Small intestine (tissue), 7 donors: ENCODE measurements around the gene POLD3. TPM values are rescaled to one million over a fixed set of nuclear protein-coding genes. Genes with fewer than 3 reads are reported as not detected.
"Not testable (repeated sequence)": the region's sequence is repeated elsewhere in the genome, so short reads cannot be mapped to it uniquely, and the experiment has no call there.

Experiments used
- DNase-seq, 2 donors: peaks; one replicate each; pipeline versions ENCODE4 v3.0.0 to v3.0.0-alpha.2; 2013
- FAIRE-seq: peaks from 2 replicates; lab custom pipeline; 2012; peaks lifted over from hg19 to GRCh38; lab: Jason Lieb, UNC
- H3K27ac ChIP-seq, 3 donors: one replicate each; pipeline ENCODE4 v1.5.1; 2013; ENCODE audit warnings: low read length in 2 of 3, mild to moderate bottlenecking in 2 of 3, control low read depth in 1 of 3, inconsistent platforms in 1 of 3, low read depth in 1 of 3, moderate library complexity in 1 of 3
- H3K27me3 ChIP-seq, 3 donors: one replicate each; pipeline ENCODE4 v1.6.1; 2013; ENCODE audit warnings: low read length in 3 of 3, inconsistent platforms in 1 of 3; ENCODE audit not compliant: control insufficient read depth in 3 of 3, insufficient read depth in 3 of 3
- H3K36me3 ChIP-seq, 3 donors: one replicate each; pipeline ENCODE4 v1.6.1; 2013; ENCODE audit warnings: low read length in 3 of 3, inconsistent platforms in 1 of 3, low read depth in 1 of 3, mild to moderate bottlenecking in 1 of 3, moderate library complexity in 1 of 3; ENCODE audit not compliant: control insufficient read depth in 3 of 3, insufficient read depth in 2 of 3
- H3K4me1 ChIP-seq, 3 donors: one replicate each; pipeline ENCODE4 v1.6.1; 2013; ENCODE audit warnings: low read length in 2 of 3, inconsistent platforms in 1 of 3, low read depth in 1 of 3, mild to moderate bottlenecking in 1 of 3, moderate library complexity in 1 of 3; ENCODE audit not compliant: control insufficient read depth in 3 of 3, insufficient read depth in 2 of 3
- H3K4me3 ChIP-seq, 3 donors: one replicate each; pipeline ENCODE4 v1.5.1; 2013; ENCODE audit warnings: low read length in 3 of 3, control low read depth in 1 of 3, inconsistent platforms in 1 of 3, low read depth in 1 of 3, mild to moderate bottlenecking in 1 of 3, moderate library complexity in 1 of 3
- H3K9me3 ChIP-seq, 2 donors: one replicate each; pipeline ENCODE4 v1.6.1; 2013; ENCODE audit warnings: low read depth in 1 of 2, low read length in 1 of 2; ENCODE audit not compliant: control insufficient read depth in 2 of 2, insufficient read depth in 1 of 2
- WGBS, 3 donors: extraction: QIAGEN DNeasy Blood & Tissue Kit; methylation state at CpG; one replicate each; pipeline ENCODE4 v1.1.7; 2013; 5-methylcytosine and 5-hydroxymethylcytosine counted together
- polyA plus RNA-seq, 4 donors: library from polyadenylated mRNA; stranded (reverse) in 3 of 4; unstranded in 1 of 4; fragments of 200-250 nt in 3 of 4; fragments of 120-200 nt in 1 of 4; gene quantifications; one replicate each; pipeline versions ENCODE4 v1.2.1 to v1.2.3, GENCODE V29; 2013
- donor health status: healthy with polysubstance abuse.
- donor health status: control.
- donor health status: control.
- donor health status: Bipolar disorder and iron deficiency.
- donor health status: healthy.

Gene POLD3
- polyA plus RNA-seq, 4 donors: 11.1 to 25.9 (median 14.1) TPM

DNA sequence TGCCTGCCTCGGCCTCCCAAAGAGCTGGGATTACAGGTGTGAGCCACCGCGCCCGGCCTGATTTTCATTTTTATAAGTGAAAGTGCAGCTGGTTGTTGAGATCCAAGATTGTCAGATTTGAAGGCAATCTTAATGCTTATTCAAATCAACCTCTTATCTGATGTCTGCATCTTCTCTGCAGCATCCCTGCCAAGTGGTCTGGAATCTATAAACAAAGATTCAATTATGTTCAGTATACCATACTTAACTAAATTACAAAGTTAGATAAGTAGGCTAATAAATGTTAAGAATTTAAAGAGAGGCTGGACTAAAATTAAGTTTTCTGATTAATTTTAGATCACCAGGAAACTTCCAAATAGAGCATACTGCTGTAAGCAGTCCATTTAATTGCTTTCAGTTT, 53.8 kb downstream of the POLD3 start:
- WGBS, 3 donors: 90 to 95% (median 94%) methylated on average over 4 of the region's 4 CpGs

DNA sequence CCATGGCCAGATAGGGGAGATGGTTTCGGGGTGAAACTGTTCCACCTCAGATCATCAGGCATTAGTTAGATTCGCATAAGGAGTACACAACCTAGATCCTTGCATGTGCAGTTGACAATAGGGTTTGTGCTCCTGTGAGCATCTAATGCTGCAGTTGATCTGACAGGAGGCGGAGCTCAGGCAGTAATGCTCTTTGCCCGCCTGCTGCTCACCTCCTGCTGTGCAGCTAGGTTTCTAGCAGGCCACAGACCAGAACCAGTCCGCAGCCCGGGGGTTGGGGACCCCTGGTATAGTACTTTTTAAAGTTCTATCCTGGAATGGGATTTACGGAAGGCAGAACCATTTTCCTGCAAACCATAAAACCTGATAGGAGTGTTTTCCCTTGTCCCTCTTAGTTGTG, 54.6 kb downstream of the POLD3 start:
- 96 to 98% (median 96%) methylated on average over 7 of the region's 7 CpGs for WGBS, 3 donors
- Histone ChIP-seq H3K4me1 (peaks cover 0 to 3% (median 0%) of the 10 kb centered on the region in 3 donors), H3K36me3 (peaks cover 3 to 7% (median 5%) of the 10 kb centered on the region in 3 donors), H3K27ac (no peak overlapping the region), H3K4me3 (no peak overlapping the region), H3K9me3 (no peaks in the 10 kb centered on the region), H3K27me3 (no peaks in the 10 kb centered on the region)
- no peak for FAIRE-seq
- DNase-seq: no peak

More for the DNA sequence above, 53.8 kb downstream of the POLD3 start:
- no peak for DNase-seq
- Histone ChIP-seq H3K4me3 (no peak overlapping the region), H3K27ac (no peak overlapping the region), H3K4me1 (peaks cover 0 to 3% (median 0%) of the 10 kb centered on the region in 3 donors), H3K27me3 (no peaks in the 10 kb centered on the region), H3K9me3 (no peaks in the 10 kb centered on the region), H3K36me3 (peaks cover 4 to 10% (median 6%) of the 10 kb centered on the region in 3 donors)
- FAIRE-seq: no peak

DNA sequence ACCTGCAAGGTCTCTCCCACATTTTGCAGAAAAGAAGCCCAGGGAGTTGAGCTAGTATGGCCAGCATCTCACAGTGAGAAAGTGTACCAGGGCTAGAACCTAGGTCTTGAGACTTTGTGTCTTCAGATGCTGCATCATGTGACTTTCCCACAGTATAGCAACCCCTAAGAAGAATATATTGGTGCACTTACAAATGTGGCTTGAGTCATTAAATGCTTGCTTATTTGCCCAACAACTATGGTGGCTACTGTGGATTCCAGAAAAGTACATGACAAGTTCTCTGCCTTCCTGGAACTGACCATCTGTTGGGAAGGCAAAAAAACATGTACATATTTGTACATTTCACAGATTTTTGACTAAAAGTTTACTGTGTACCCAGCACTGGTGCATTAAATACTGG, 55.0 kb downstream of the POLD3 start:
- peaks cover 3 to 7% (median 5%) of the 10 kb centered on the region in 3 donors for H3K36me3 ChIP-seq
- H3K27me3 ChIP-seq: no peaks in the 10 kb centered on the region
- no peak overlapping the region for H3K27ac ChIP-seq
- H3K4me3 ChIP-seq: no peak overlapping the region
- FAIRE-seq (no peak), DNase-seq (no peak)
- H3K4me1 ChIP-seq: peaks cover 0 to 3% (median 0%) of the 10 kb centered on the region in 3 donors
- no peaks in the 10 kb centered on the region for H3K9me3 ChIP-seq

DNA sequence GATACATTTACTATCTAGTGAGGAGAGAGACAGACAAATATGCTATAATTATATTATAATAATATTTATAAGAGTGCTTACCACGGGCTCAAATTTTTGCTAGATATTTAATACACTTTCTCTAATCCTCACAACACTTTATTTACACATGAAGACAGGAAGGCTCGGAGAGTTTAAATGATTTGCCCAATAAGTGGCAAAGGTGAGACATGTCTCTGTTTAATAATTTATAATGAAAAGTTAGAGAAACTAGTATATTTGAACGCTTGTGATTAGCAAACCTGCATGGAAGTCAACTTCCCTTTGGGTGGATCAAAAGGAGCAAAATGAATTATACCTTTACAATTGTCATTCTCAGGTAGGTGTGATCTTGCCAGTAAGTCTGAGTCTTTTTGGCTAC, 55.4 kb downstream of the POLD3 start:
- Histone ChIP-seq H3K36me3 (peaks cover 3 to 7% (median 7%) of the 10 kb centered on the region in 3 donors), H3K27ac (no peak overlapping the region), H3K4me3 (no peak overlapping the region), H3K4me1 (peaks cover 0 to 3% (median 0%) of the 10 kb centered on the region in 3 donors), H3K9me3 (no peaks in the 10 kb centered on the region), H3K27me3 (no peaks in the 10 kb centered on the region)
- DNase-seq (no peak), FAIRE-seq (no peak)
- 89 to 98% (median 95%) methylated on average over 3 of the region's 3 CpGs for WGBS, 3 donors

DNA sequence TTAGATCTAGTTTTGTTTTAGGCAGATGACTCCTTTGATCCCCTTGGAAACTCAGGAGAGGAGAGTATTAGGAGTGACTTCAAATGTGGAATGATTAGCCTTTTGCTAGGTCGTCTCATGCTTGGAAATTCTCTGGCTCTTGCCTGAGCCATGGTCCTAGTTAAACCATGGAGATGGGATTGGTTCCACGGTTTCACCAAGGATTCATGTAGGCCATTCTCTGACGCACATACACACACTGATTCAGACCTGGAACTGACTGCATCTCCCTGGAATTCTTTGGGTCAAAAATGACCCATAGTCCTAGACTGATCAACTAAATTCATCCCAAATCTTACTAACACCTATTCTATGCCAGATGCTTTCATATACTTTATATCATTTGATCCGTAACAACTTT, 56.5 kb downstream of the POLD3 start:
- H3K4me3 ChIP-seq: no peak overlapping the region
- WGBS, 3 donors: 96 to 98% (median 97%) methylated on average over 4 of the region's 4 CpGs
- H3K27ac ChIP-seq: no peak overlapping the region
- DNase-seq (no peak), FAIRE-seq (no peak)
- peaks cover 0 to 3% of the 10 kb centered on the region in 2 donors for H3K9me3 ChIP-seq
- peaks cover 0 to 3% (median 0%) of the 10 kb centered on the region in 3 donors for H3K4me1 ChIP-seq
- H3K36me3 ChIP-seq: peaks cover 3 to 10% (median 7%) of the 10 kb centered on the region in 3 donors
- no peaks in the 10 kb centered on the region for H3K27me3 ChIP-seq

DNA sequence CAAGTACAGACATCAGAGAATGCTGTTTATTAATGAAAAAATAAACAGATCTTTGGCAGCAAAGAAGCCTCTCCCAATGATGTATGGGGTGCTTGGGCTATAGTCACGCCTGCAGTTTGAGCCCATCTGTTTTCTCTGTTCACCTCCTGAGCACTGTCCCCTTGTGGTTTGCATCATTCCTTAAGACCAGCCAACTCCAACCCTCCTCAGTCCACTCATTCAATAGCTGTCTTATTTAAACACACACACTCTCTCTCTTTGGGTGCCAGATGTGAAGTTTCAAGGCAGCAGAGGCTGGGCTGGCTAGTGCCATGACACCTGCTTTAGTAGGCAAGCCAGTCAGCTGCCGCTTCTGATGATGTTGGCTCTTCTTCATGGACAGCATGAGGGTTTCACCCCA, 58.1 kb downstream of the POLD3 start:
- no peak for FAIRE-seq
- Histone ChIP-seq H3K9me3 (peaks cover 0 to 3% of the 10 kb centered on the region in 2 donors), H3K27me3 (no peaks in the 10 kb centered on the region), H3K36me3 (peaks cover 3 to 11% (median 4%) of the 10 kb centered on the region in 3 donors), H3K4me3 (no peak overlapping the region), H3K27ac (no peak overlapping the region), H3K4me1 (peaks cover 0 to 3% (median 0%) of the 10 kb centered on the region in 3 donors)
- DNase-seq: peak in 1 of 2 donors; percentile 22
- WGBS, 3 donors: 77 to 98% (median 92%) methylated on average over 2 of the region's 2 CpGs

DNA sequence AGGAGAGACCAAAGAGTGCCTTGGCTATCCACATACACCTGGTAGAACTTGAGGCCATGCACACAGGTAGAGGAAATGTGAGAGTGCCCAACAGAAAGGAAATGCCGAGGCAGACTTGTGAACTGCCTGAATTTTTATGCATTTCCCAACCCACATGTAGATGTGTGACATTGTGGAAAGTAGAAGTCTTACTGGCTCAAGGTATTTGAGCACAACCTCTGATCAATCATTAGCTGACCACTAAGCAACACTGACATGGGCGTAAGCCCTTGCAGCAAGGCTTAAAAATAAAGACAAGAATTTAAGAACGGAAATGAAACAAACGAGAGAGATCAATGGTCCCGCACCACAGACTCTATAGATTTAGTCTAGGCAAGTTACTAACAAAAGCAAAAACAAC, 62.6 kb downstream of the POLD3 start:
- Histone ChIP-seq H3K27ac (no peak overlapping the region), H3K4me3 (no peak overlapping the region), H3K27me3 (no peaks in the 10 kb centered on the region), H3K4me1 (peaks cover 0 to 3% (median 0%) of the 10 kb centered on the region in 3 donors), H3K36me3 (peaks cover 0 to 9% (median 4%) of the 10 kb centered on the region in 3 donors), H3K9me3 (peaks cover 0 to 12% of the 10 kb centered on the region in 2 donors)
- DNase-seq (no peak), FAIRE-seq (no peak)
- WGBS, 3 donors: 96 to 100% (median 97%) methylated on average over 5 of the region's 5 CpGs

DNA sequence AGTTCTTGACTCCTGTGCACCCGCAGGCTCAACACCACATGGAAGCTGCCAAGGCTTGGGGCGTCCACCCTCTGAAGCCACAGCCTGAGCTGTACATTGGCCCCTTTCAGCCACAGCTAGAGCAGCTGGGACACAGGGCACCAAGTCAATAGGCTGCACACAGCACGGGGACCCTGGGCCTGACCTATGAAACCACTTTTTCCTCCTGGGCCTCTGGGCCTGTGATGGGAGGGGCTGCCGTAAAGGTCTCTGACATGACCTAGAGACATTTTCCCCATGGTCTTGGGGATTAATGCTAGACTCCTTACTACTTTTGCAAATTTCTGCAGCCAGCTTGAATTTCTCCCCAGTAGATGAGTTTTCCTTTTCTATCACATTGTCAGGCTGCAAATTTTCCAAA, 66.7 kb downstream of the POLD3 start:
- peaks cover 0 to 13% of the 10 kb centered on the region in 2 donors for H3K9me3 ChIP-seq
- not testable (repeated sequence) for H3K4me1 ChIP-seq, FAIRE-seq, H3K4me3 ChIP-seq, H3K27ac ChIP-seq, DNase-seq, H3K36me3 ChIP-seq, H3K27me3 ChIP-seq
- 76 to 89% (median 88%) methylated on average over 4 of the region's 4 CpGs for WGBS, 3 donors
